Left ventricle myocardium inferior (tissue), 1 donor: Measurements from ENCODE around the gene LMNB1. TPM values are rescaled to one million over a fixed set of nuclear protein-coding genes. Genes with fewer than 3 reads are reported as not detected.

ENCODE experiments used
- DNase-seq: peaks from one replicate; pipeline ENCODE4 v3.0.0-alpha.2; 2020
- H3K27ac ChIP-seq: fragments of 200-600 bp; replicated peaks from 2 replicates; pipeline ENCODE4 v1.8.0; 2021
- H3K27me3 ChIP-seq: fragments of 200-600 bp; 2 replicates; pipeline ENCODE4 v1.8.0; 2021; ENCODE audit warnings: low read depth
- H3K36me3 ChIP-seq: fragments of 200-600 bp; 2 replicates; pipeline ENCODE4 v1.8.0; 2021
- H3K4me1 ChIP-seq: fragments of 200-600 bp; 2 replicates; pipeline ENCODE4 v1.8.0; 2021
- H3K4me3 ChIP-seq: fragments of 200-600 bp; 2 replicates; pipeline ENCODE4 v1.8.0; 2021; ENCODE audit warnings: mild to moderate bottlenecking, moderate library complexity
- H3K9me3 ChIP-seq: fragments of 200-600 bp; replicated peaks from 2 replicates; pipeline ENCODE4 v1.8.0; 2021
- intact Hi-C: fragments of 100-400 bp; cut with micrococcal nuclease; formaldehyde crosslinking; loops from one replicate; pipeline ENCODE4 v1.11.0; 2022
- total RNA-seq: library from RNA; stranded (reverse); fragmentation: NEBNext Ultra II Directional; extraction: Animal tissue kit (Norgen Biotek cat#: 25700); gene quantifications from one replicate; pipeline ENCODE4 v1.2.1, GENCODE V29; 2021
- TF ChIP-seq, protein P1 (sequence below): fragments of 200-600 bp; IDR thresholded peaks from 2 replicates; pipeline ENCODE4 v1.8.0; 2021; ENCODE audit warnings: antibody characterized with exemption, mild to moderate bottlenecking, borderline replicate concordance
- donor health status: DM: no; HTN: yes; CAD: no; lungs with severe emphysema.

The LMNB1 gene
- total RNA-seq, 1 donor from 2014 or later = 1.8 TPM

DNA sequence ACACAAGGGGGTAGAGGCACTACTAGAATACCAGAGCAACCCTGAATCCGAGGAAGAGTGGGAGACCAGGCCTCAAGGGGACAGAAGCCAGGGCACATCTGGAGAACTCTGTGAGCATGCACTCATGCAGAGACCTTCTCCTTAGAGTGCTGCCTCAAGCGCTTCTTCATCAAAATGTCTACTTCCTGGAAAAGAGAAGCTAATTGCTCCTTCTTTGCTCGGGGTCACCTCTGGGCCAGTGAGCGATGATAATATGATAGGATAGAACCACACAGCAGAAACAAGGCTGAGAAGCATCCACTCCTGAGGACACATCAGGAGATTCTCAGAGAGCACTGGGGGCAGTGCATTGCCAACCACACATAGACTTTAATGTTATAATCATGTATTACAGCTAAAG lies 23.7 kb upstream of the LMNB1 start:
- Histone ChIP-seq H3K4me3 (no peak overlapping the region), H3K27ac (no peak overlapping the region), H3K9me3 (no peaks in the 10 kb centered on the region), H3K36me3 (no peaks in the 10 kb centered on the region), H3K27me3 (peaks cover 19% of the 10 kb centered on the region), H3K4me1 (no peaks in the 10 kb centered on the region)
- intact Hi-C loops = no loop called here
- TF ChIP-seq, protein P1, sequence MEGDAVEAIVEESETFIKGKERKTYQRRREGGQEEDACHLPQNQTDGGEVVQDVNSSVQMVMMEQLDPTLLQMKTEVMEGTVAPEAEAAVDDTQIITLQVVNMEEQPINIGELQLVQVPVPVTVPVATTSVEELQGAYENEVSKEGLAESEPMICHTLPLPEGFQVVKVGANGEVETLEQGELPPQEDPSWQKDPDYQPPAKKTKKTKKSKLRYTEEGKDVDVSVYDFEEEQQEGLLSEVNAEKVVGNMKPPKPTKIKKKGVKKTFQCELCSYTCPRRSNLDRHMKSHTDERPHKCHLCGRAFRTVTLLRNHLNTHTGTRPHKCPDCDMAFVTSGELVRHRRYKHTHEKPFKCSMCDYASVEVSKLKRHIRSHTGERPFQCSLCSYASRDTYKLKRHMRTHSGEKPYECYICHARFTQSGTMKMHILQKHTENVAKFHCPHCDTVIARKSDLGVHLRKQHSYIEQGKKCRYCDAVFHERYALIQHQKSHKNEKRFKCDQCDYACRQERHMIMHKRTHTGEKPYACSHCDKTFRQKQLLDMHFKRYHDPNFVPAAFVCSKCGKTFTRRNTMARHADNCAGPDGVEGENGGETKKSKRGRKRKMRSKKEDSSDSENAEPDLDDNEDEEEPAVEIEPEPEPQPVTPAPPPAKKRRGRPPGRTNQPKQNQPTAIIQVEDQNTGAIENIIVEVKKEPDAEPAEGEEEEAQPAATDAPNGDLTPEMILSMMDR = no peak
- no peak for DNase-seq

DNA sequence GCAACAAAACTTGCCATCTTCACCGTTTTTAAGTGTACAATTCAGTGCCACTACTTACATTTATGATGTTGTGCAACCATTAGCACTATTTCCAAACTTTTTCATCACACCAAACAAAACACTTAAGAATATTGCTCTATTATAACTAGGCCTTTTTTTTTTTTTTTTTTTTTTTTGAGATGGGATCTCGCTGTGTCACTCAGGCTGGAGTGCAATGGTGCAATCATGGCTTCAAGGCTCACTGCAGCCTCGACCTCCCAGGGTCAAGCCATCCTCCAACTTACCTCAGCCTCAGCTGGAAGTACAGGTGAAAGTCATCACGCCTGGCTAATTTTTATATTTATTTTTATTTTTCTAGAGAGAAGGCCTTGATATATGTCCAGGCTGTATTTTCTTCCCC lies 22.3 kb upstream of the LMNB1 start:
- no peak overlapping the region for H3K27ac ChIP-seq
- TF ChIP-seq, protein P1 = no peak
- no peaks in the 10 kb centered on the region for H3K4me1 ChIP-seq
- H3K4me3 ChIP-seq = no peak overlapping the region
- intact Hi-C loops = no loop called here
- peaks cover 14% of the 10 kb centered on the region for H3K27me3 ChIP-seq
- H3K9me3 ChIP-seq = no peaks in the 10 kb centered on the region
- no peaks in the 10 kb centered on the region for H3K36me3 ChIP-seq
- no peak for DNase-seq

DNA sequence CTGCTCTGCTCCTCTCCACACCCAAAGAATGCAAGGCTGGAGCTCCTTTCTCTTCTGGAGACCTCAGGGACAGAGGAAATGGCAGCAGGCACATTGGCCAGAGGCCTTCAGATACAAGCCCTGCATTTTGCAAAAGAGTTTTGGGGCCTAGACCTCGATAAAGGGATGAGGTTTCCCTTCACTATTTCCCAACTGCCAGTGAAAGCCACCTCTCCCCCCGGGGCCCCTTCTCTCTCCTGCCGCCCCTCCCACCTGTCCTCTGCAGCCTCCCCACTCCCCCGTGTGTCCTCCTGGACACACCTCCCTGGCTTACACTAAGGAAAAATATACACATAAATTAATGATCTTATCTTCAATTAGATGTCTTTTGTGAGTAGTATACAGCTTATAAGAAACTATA lies 21.3 kb upstream of the LMNB1 start:
- intact Hi-C loops = no loop called here
- Histone ChIP-seq H3K4me1 (no peaks in the 10 kb centered on the region), H3K36me3 (no peaks in the 10 kb centered on the region), H3K27ac (no peak overlapping the region), H3K9me3 (no peaks in the 10 kb centered on the region), H3K4me3 (no peak overlapping the region), H3K27me3 (peaks cover 5% of the 10 kb centered on the region)
- TF ChIP-seq, protein P1 = no peak
- DNase-seq = no peak

DNA sequence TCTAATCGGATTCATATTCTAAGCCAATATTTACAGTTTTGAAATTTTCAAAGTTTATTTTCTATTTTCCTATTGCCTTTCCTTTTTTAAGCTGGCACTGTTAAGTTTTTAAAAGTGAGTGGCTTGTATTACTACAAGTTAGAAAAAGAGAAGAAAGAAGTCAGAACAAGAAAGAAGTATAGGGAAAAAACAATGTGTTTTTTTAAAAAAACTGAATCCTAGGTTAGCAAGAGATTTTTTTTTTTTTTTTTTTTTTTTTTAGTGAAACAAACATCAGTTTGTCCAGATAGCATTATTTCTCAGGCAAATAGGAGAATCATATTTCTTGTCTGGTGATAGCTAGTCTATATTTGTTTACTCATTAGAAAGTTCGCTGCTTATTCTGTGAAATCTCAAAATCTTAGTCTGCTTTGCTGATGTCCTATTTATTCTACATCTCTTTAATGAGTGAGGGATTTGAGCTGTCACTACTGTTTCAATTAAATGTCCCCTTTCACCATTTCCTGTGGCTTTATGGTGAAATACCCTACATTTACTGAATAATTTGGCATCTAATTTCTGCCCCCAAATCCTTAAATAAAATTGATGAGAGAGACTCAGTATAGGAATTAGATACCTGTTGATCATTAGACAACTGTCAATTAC lies 19.1 kb upstream of the LMNB1 start:
- H3K27me3 ChIP-seq = no peaks in the 10 kb centered on the region
- no peak overlapping the region for H3K4me3 ChIP-seq
- H3K27ac ChIP-seq = no peak overlapping the region
- H3K36me3 ChIP-seq = no peaks in the 10 kb centered on the region
- H3K4me1 ChIP-seq = no peaks in the 10 kb centered on the region
- intact Hi-C loops = no loop called here
- no peaks in the 10 kb centered on the region for H3K9me3 ChIP-seq
- TF ChIP-seq, protein P1 = no peak
- DNase-seq = no peak

DNA sequence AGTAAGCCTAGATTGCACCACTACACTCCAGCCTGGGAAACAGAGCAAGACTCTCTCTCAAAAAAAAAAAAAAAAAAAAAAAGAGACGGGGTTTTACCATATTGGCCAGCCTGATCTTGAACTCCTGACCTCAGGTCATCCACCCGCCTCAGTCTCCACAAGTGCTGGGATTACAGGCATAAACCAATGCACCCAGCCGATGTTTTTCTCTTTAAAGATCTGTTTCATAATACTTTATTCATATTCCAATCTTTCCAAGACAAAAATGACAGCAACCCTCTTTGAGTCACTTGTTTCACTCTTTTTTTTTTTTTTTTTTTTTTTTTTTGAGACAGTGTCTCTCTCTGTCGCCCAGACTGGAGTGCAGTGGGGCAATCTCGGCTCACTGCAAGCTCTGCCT lies 13.6 kb upstream of the LMNB1 start:
- Histone ChIP-seq H3K9me3 (no peaks in the 10 kb centered on the region), H3K36me3 (no peaks in the 10 kb centered on the region), H3K4me3 (no peak overlapping the region), H3K4me1 (no peaks in the 10 kb centered on the region), H3K27me3 (no peaks in the 10 kb centered on the region), H3K27ac (no peak overlapping the region)
- TF ChIP-seq, protein P1 = no peak
- DNase-seq = no peak
- intact Hi-C loops = no loop called here
